Esophagus muscularis mucosa (tissue), 4 donors: ENCODE measurements around the gene STX1A. TPM values are rescaled to one million over a fixed set of nuclear protein-coding genes. Genes with fewer than 3 reads are reported as not detected.

Experiments
- DNase-seq: peaks from one replicate; pipeline ENCODE4 v3.0.0-alpha.2; 2017; ENCODE audit errors: extremely low spot score
- H3K27ac ChIP-seq, 4 donors: fragments of 200-600 bp; sonication (generic); replicated peaks in 1 of 4; 1 replicate in 3 of 4; 2 replicates in 1 of 4; pipeline ENCODE4 v1.5.1; 2016 to 2019; ENCODE audit warnings: mild to moderate bottlenecking in 1 of 4
- H3K27me3 ChIP-seq, 4 donors: fragments of 200-600 bp; sonication (generic); one replicate each; pipeline versions ENCODE4 v1.5.1 to v1.6.0; 2016 to 2019
- H3K36me3 ChIP-seq, 4 donors: fragments of 200-600 bp; sonication (generic); one replicate each; pipeline ENCODE4 v1.5.1; 2016 to 2019
- H3K4me1 ChIP-seq, 4 donors: fragments of 200-600 bp; sonication (generic); one replicate each; pipeline ENCODE4 v1.5.1; 2016 to 2019
- H3K4me3 ChIP-seq, 4 donors: fragments of 200-600 bp; sonication (generic); 1 replicate in 2 of 4; 2 replicates in 2 of 4; pipeline ENCODE4 v1.5.1; 2016 to 2019; ENCODE audit warnings: mild to moderate bottlenecking in 4 of 4, moderate library complexity in 1 of 4
- H3K9me3 ChIP-seq, 4 donors: fragments of 200-600 bp; sonication (generic); 1 replicate in 3 of 4; 2 replicates in 1 of 4; pipeline ENCODE4 v1.5.1; 2016 to 2019
- CTCF ChIP-seq, 3 experiments: fragments of 200-600 bp in 2 of 3; fragments of 450-650 bp in 1 of 3; sonication (generic) in 2 of 3; IDR thresholded peaks; one replicate each; pipeline ENCODE4 v1.5.1; 2017 to 2019; ENCODE audit warnings: antibody characterized with exemption in 3 of 3, mild to moderate bottlenecking in 2 of 3, moderate library complexity in 1 of 3
- EP300 ChIP-seq: sonication (generic); formaldehyde crosslinking; IDR thresholded peaks from one replicate; pipeline ENCODE4 v1.6.1; 2017; ENCODE audit warnings: antibody characterized with exemption
- POLR2A ChIP-seq: fragments of 450-650 bp; IDR thresholded peaks from one replicate; pipeline ENCODE4 v1.6.1; 2017; ENCODE audit warnings: antibody characterized with exemption, moderate library complexity, mild to moderate bottlenecking, low read depth
- POLR2AphosphoS5 ChIP-seq, 2 donors: sonication (generic); formaldehyde crosslinking; IDR thresholded peaks; one replicate each; pipeline ENCODE4 v1.6.1; 2017; ENCODE audit warnings: antibody characterized with exemption in 2 of 2
- WGBS: methylation state at CpG from one replicate; pipeline ENCODE4 v1.1.5; 2018; 5-methylcytosine and 5-hydroxymethylcytosine counted together
- intact Hi-C: fragments of 100-400 bp; cut with DNase I; formaldehyde crosslinking; loops from one replicate; pipeline ENCODE4 v1.15.1; 2023
- total RNA-seq, 4 donors: library from RNA; depleted of rRNA; stranded (reverse); fragments of >200 nt; gene quantifications; one replicate each; pipeline versions ENCODE4 v1.1.0 to v1.2.1, GENCODE V29; 2016

The STX1A gene
- total RNA-seq, 4 donors from 2014 or later = 7.1 to 16.0 (median 9.6) TPM

- Histone ChIP-seq H3K27me3 (no peaks in the 10 kb centered on the region), H3K27ac (no peak overlapping the region), H3K9me3 (no peaks in the 10 kb centered on the region), H3K4me3 (no peak overlapping the region), H3K36me3 (peaks cover 11 to 81% (median 49%) of the 10 kb centered on the region in 4 donors), H3K4me1 (peaks cover 7 to 22% (median 17%) of the 10 kb centered on the region in 4 donors)
- no peak for DNase-seq
- 85% methylated on average over 8 of the region's 8 CpGs for WGBS
- intact Hi-C loops = no loop called here
- no peak for TF ChIP-seq POLR2A
- no peak for TF ChIP-seq CTCF (IDR thresholded peaks at IDR 0.05)
- no peak for TF ChIP-seq POLR2AphosphoS5 (IDR thresholded peaks at IDR 0.05)
- no peak for TF ChIP-seq EP300
These were observed 17.2 kb downstream of the STX1A start for GRCh38 chr7:73702226-73702625.

- DNase-seq = no peak
- Histone ChIP-seq H3K9me3 (no peaks in the 10 kb centered on the region), H3K27ac (no peak overlapping the region), H3K27me3 (no peaks in the 10 kb centered on the region), H3K4me3 (no peak overlapping the region), H3K36me3 (peaks cover 18 to 81% (median 56%) of the 10 kb centered on the region in 4 donors), H3K4me1 (peaks cover 7 to 22% (median 17%) of the 10 kb centered on the region in 4 donors)
- intact Hi-C loops = no loop called here
- WGBS = 72% methylated on average over 12 of the region's 13 CpGs
- TF ChIP-seq EP300 (no peak), CTCF (IDR thresholded peaks at IDR 0.05) (peak in 2 of 3 experiments; percentile 29 to 62)
These were observed 18.0 kb downstream of the STX1A start for GRCh38 chr7:73701357-73701995.

- WGBS = 72% methylated on average over 9 of the region's 15 CpGs
- Histone ChIP-seq H3K9me3 (no peaks in the 10 kb centered on the region), H3K4me1 (peaks cover 7 to 22% (median 17%) of the 10 kb centered on the region in 4 donors), H3K27me3 (no peaks in the 10 kb centered on the region), H3K4me3 (no peak overlapping the region), H3K27ac (no peak overlapping the region), H3K36me3 (peaks cover 18 to 81% (median 64%) of the 10 kb centered on the region in 4 donors)
- TF ChIP-seq POLR2AphosphoS5 (IDR thresholded peaks at IDR 0.05) (no peak), POLR2A (no peak), CTCF (IDR thresholded peaks at IDR 0.05) (no peak), EP300 (no peak)
- no peak for DNase-seq
- intact Hi-C loops = no loop called here
These were observed 18.8 kb downstream of the STX1A start for GRCh38 chr7:73700581-73701134.

GRCh38 chr7:73700069-73700423 lies 19.4 kb downstream of the STX1A start:
- DNase-seq = no peak
- Histone ChIP-seq H3K36me3 (peaks cover 21 to 85% (median 70%) of the 10 kb centered on the region in 4 donors), H3K4me3 (no peak overlapping the region), H3K27ac (no peak overlapping the region), H3K4me1 (peaks cover 7 to 19% (median 17%) of the 10 kb centered on the region in 4 donors), H3K9me3 (no peaks in the 10 kb centered on the region), H3K27me3 (no peaks in the 10 kb centered on the region)
- 90% methylated on average over 14 of the region's 14 CpGs for WGBS
- no peak for TF ChIP-seq POLR2AphosphoS5 (IDR thresholded peaks at IDR 0.05)
- no peak for TF ChIP-seq POLR2A
- TF ChIP-seq CTCF (IDR thresholded peaks at IDR 0.05) = no peak
- TF ChIP-seq EP300 = no peak
- intact Hi-C loops = no loop called here
